ENCODE data around the gene RPL10. TPM values are rescaled to one million over a fixed set of nuclear protein-coding genes. Genes with fewer than 3 reads are reported as not detected.

RPL10 gene
- total RNA-seq, 1 donor from 2014 or later, result 2,364 TPM

DNA sequence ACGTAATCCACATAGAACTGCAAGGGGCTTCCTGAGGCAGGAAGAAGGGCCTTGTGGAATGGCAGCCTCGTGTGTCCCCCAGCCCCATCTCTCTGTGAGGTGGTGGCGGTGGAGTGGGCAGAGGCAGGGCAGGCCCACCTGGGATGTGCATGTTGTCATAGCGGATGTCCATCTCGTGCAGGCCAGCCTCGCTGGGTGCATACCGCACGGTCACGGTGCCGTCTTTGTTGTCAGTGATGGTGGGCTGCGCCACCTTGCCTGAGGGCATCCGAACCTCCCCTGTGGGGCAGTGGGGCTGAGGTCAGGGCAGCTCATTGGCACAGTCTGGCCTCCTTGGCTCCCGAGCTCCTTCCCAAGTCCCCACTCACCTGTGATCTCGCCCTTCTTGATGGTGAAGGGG lies 44.2 kb upstream of the RPL10 start:
- Mint-ChIP-seq H3K27ac (no peak overlapping the region), H3K36me3 (ENCODE audit: insufficient read depth) (peaks cover 3% of the 10 kb centered on the region), H3K27me3 (no peaks in the 10 kb centered on the region), H3K9me3 (ENCODE audit: low read depth) (peaks cover 3% of the 10 kb centered on the region), H3K4me3 (ENCODE audit: low read depth) (no peak overlapping the region), H3K4me1 (ENCODE audit: low read depth) (no peaks in the 10 kb centered on the region)
- no peak for TF ChIP-seq CTCF (IDR thresholded peaks at IDR 0.05; ENCODE audit: unreplicated experiment)
- no peak for DNase-seq (ENCODE audit: low spot score, unreplicated experiment)

- TF ChIP-seq CTCF (IDR thresholded peaks at IDR 0.05; ENCODE audit: unreplicated experiment), result no peak
- no peaks in the 10 kb centered on the region for H3K27me3 Mint-ChIP-seq
- no peak overlapping the region for H3K4me3 Mint-ChIP-seq (ENCODE audit: low read depth)
- no peak for DNase-seq (ENCODE audit: low spot score, unreplicated experiment)
- H3K27ac Mint-ChIP-seq, result no peak overlapping the region
- peaks cover 3% of the 10 kb centered on the region for H3K9me3 Mint-ChIP-seq (ENCODE audit: low read depth)
- peaks cover 3% of the 10 kb centered on the region for H3K36me3 Mint-ChIP-seq (ENCODE audit: insufficient read depth)
- H3K4me1 Mint-ChIP-seq (ENCODE audit: low read depth), result no peaks in the 10 kb centered on the region
Measured at GRCh38 chrX:154354516-154354915, 43.7 kb upstream of the RPL10 start.

DNA sequence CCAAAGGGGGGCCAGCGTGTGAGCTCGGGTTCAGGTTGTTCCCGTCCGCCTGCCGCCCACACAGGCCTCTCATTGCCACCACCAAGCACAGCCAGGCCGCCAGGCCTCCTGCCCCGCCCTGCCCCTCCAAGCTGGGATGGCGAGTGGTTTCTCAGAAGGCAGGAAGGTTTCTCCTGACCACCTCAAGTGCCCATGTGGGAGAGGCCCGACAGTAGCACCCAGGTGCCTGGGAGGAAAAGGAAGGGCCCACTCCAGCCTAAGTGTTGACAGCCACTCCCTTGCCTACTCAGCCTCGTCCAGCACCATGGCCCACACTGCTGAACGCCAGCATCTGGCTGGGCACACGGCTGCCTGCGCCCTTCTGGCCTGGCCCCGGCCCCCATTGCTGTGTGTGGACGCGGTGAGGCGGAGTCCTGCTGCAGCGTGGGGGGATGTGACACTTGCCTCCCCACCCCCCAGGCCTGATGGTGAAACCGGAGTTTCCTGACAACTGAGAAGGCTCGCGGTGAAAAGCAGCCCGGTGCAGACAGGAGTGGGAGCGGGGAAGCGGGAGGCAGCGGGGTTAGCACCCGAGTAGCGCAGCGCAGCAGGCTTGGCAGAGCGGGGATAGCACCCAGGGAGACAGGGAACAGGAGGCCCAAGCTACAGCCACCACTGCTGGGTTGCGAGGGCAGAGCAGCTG lies 42.9 kb upstream of the RPL10 start:
- Mint-ChIP-seq H3K36me3 (ENCODE audit: insufficient read depth) (peaks cover 3% of the 10 kb centered on the region), H3K27me3 (no peaks in the 10 kb centered on the region), H3K9me3 (ENCODE audit: low read depth) (peaks cover 3% of the 10 kb centered on the region), H3K27ac (no peak overlapping the region), H3K4me3 (ENCODE audit: low read depth) (no peak overlapping the region), H3K4me1 (ENCODE audit: low read depth) (no peaks in the 10 kb centered on the region)
- TF ChIP-seq CTCF (IDR thresholded peaks at IDR 0.05; ENCODE audit: unreplicated experiment), result no peak
- no peak for DNase-seq (ENCODE audit: low spot score, unreplicated experiment)

GRCh38 chrX:154355776-154356140 lies 42.4 kb upstream of the RPL10 start:
- Mint-ChIP-seq H3K4me3 (ENCODE audit: low read depth) (no peak overlapping the region), H3K27ac (no peak overlapping the region), H3K9me3 (ENCODE audit: low read depth) (peaks cover 3% of the 10 kb centered on the region), H3K4me1 (ENCODE audit: low read depth) (no peaks in the 10 kb centered on the region), H3K27me3 (no peaks in the 10 kb centered on the region), H3K36me3 (ENCODE audit: insufficient read depth) (peaks cover 3% of the 10 kb centered on the region)
- no peak for TF ChIP-seq CTCF (IDR thresholded peaks at IDR 0.05; ENCODE audit: unreplicated experiment)
- DNase-seq (ENCODE audit: low spot score, unreplicated experiment), result no peak

GRCh38 chrX:154356596-154356995 lies 41.6 kb upstream of the RPL10 start:
- Mint-ChIP-seq H3K4me1 (ENCODE audit: low read depth) (no peaks in the 10 kb centered on the region), H3K9me3 (ENCODE audit: low read depth) (peaks cover 3% of the 10 kb centered on the region), H3K4me3 (ENCODE audit: low read depth) (no peak overlapping the region), H3K27me3 (no peaks in the 10 kb centered on the region), H3K27ac (no peak overlapping the region), H3K36me3 (ENCODE audit: insufficient read depth) (peaks cover 3% of the 10 kb centered on the region)
- no peak for DNase-seq (ENCODE audit: low spot score, unreplicated experiment)
- no peak for TF ChIP-seq CTCF (IDR thresholded peaks at IDR 0.05; ENCODE audit: unreplicated experiment)

All from progenitor cell of endocrine pancreas (in vitro differentiated cells).